KBM-7 (cell line): ENCODE measurements around the gene TMIE.
A peak's percentile ranks its signal among the peaks of the same experiment; 100 is the strongest.

ENCODE experiments used
- DNase-seq: peaks from one replicate; pipeline ENCODE4 v3.0.0-alpha.2; 2015
- in situ Hi-C: fragments of 300-500 bp; cut with MboI; formaldehyde crosslinking; loops from 2 replicates; pipeline ENCODE4 v1.14.3; 2020; ENCODE audit warnings: low sequenced_read_pairs, low pct_unique_long_range_greater_than_20kb, mixed read lengths

The TMIE gene

GRCh38 chr3:46705022-46705530 lies 3.9 kb downstream of the TMIE start:
- peak; percentile 84 for DNase-seq
- in situ Hi-C loops, result loop anchor here (25.0 kb wide), 1 partner anchor 657 kb away; no protein-coding TSS in a partner anchor

GRCh38 chr3:46705751-46706552 lies 4.8 kb downstream of the TMIE start:
- no peak for DNase-seq
- in situ Hi-C loops, result loop anchor here (25.0 kb wide), 1 partner anchor 656 kb away; no protein-coding TSS in a partner anchor

- no peak for DNase-seq
- in situ Hi-C loops, result loop anchor here (25.0 kb wide), 1 partner anchor 655 kb away; no protein-coding TSS in a partner anchor
These were observed 5.8 kb downstream of the TMIE start for GRCh38 chr3:46706771-46707582.

GRCh38 chr3:46707601-46708011 lies 6.4 kb downstream of the TMIE start:
- in situ Hi-C loops, result loop anchor here (25.0 kb wide), 1 partner anchor 655 kb away; no protein-coding TSS in a partner anchor
- no peak for DNase-seq

- in situ Hi-C loops, result loop anchor here (25.0 kb wide), 1 partner anchor 654 kb away; no protein-coding TSS in a partner anchor
- DNase-seq, result no peak
These were observed 7.4 kb downstream of the TMIE start for GRCh38 chr3:46708401-46709156.

GRCh38 chr3:46709157-46709654 lies 8.0 kb downstream of the TMIE start:
- DNase-seq, result no peak
- in situ Hi-C loops, result loop anchor here (25.0 kb wide), 1 partner anchor 653 kb away; no protein-coding TSS in a partner anchor

GRCh38 chr3:46709721-46710120 lies 8.5 kb downstream of the TMIE start:
- DNase-seq, result no peak
- in situ Hi-C loops, result loop anchor here (10.0 to 25.0 kb wide), 2 partner anchors 195 to 653 kb away; no protein-coding TSS in a partner anchor

GRCh38 chr3:46710229-46710628 lies 9.0 kb downstream of the TMIE start:
- no peak for DNase-seq
- in situ Hi-C loops, result loop anchor here (10.0 to 25.0 kb wide), 2 partner anchors 195 to 652 kb away; no protein-coding TSS in a partner anchor

- in situ Hi-C loops, result loop anchor here (10.0 to 25.0 kb wide), 2 partner anchors 194 to 652 kb away; no protein-coding TSS in a partner anchor
- DNase-seq, result no peak
These were observed 9.6 kb downstream of the TMIE start for GRCh38 chr3:46710671-46711295.

- in situ Hi-C loops, result loop anchor here (10.0 to 25.0 kb wide), 2 partner anchors 193 to 651 kb away; no protein-coding TSS in a partner anchor
- no peak for DNase-seq
These were observed 10.1 kb downstream of the TMIE start for GRCh38 chr3:46711305-46711704.

- DNase-seq, result no peak
- in situ Hi-C loops, result loop anchor here (10.0 to 25.0 kb wide), 2 partner anchors 193 to 651 kb away; no protein-coding TSS in a partner anchor
These were observed 10.6 kb downstream of the TMIE start for GRCh38 chr3:46711760-46712159.

- no peak for DNase-seq
- in situ Hi-C loops, result loop anchor here (10.0 to 25.0 kb wide), 2 partner anchors 192 to 650 kb away; no protein-coding TSS in a partner anchor
These were observed 11.2 kb downstream of the TMIE start for GRCh38 chr3:46712191-46713049.

- DNase-seq, result no peak
- in situ Hi-C loops, result loop anchor here (10.0 to 25.0 kb wide), 2 partner anchors 192 to 649 kb away; no protein-coding TSS in a partner anchor
These were observed 12.1 kb downstream of the TMIE start for GRCh38 chr3:46713050-46713897.

GRCh38 chr3:46713898-46714552 lies 12.8 kb downstream of the TMIE start:
- in situ Hi-C loops, result loop anchor here (10.0 to 25.0 kb wide), 2 partner anchors 191 to 648 kb away; no protein-coding TSS in a partner anchor
- no peak for DNase-seq

- no peak for DNase-seq
- in situ Hi-C loops, result loop anchor here (10.0 to 25.0 kb wide), 2 partner anchors 190 to 647 kb away; no protein-coding TSS in a partner anchor
These were observed 13.7 kb downstream of the TMIE start for GRCh38 chr3:46714728-46715506.
